CD4-positive, alpha-beta T cell treated with Interleukin-17A for 4 hours (primary cell): Measurements from ENCODE around the gene GLS2.
"Not testable (repeated sequence)": the region's sequence is repeated elsewhere in the genome, so short reads cannot be mapped to it uniquely, and the experiment has no call there.

Source experiments
- DNase-seq: peaks from one replicate; pipeline ENCODE4 v3.0.0-alpha.2; 2020; ENCODE audit warnings: mixed read lengths

GLS2 gene

GRCh38 chr12:56488041-56488955, at the start of gene GLS2:
TSS of gene GLS2 (minus strand) at chr12:56488161. CDS start at chr12:56488118, 43 bp downstream.
- DNase-seq: peak; percentile 84

- no peak for DNase-seq
Observed at GRCh38 chr12:56537546-56537945, 49.6 kb upstream of the GLS2 start.

- no peak for DNase-seq
Observed at GRCh38 chr12:56530390-56531055, 42.6 kb upstream of the GLS2 start.

GRCh38 chr12:56529656-56530055, 41.7 kb upstream of the GLS2 start:
- DNase-seq: no peak

GRCh38 chr12:56528846-56529245, 40.9 kb upstream of the GLS2 start:
- DNase-seq: no peak

- DNase-seq: no peak
Observed at GRCh38 chr12:56522411-56523193, 34.6 kb upstream of the GLS2 start.

GRCh38 chr12:56521590-56522371, 33.8 kb upstream of the GLS2 start, which contains the start of gene RBMS2:
TSS of gene RBMS2 (plus strand) at chr12:56521820. CDS start at chr12:56522024, 204 bp downstream.
- peak; percentile 54 for DNase-seq

- no peak for DNase-seq
Observed at GRCh38 chr12:56521209-56521589, 33.2 kb upstream of the GLS2 start.

- no peak for DNase-seq
Observed at GRCh38 chr12:56520506-56520905, 32.5 kb upstream of the GLS2 start.

- DNase-seq: no peak
Observed at GRCh38 chr12:56520048-56520447, 32.1 kb upstream of the GLS2 start.

- DNase-seq: no peak
Observed at GRCh38 chr12:56518570-56518969, 30.6 kb upstream of the GLS2 start.

GRCh38 chr12:56517854-56518253, 29.9 kb upstream of the GLS2 start:
- no peak for DNase-seq

- not testable (repeated sequence) for DNase-seq
Observed at GRCh38 chr12:56514014-56514318, 26.0 kb upstream of the GLS2 start.

GRCh38 chr12:56510786-56511185, 22.8 kb upstream of the GLS2 start:
- no peak for DNase-seq

GRCh38 chr12:56499879-56500278, 11.9 kb upstream of the GLS2 start:
- not testable (repeated sequence) for DNase-seq

GRCh38 chr12:56499452-56499851, 11.5 kb upstream of the GLS2 start:
- DNase-seq: not testable (repeated sequence)

GRCh38 chr12:56498126-56498902, 10.4 kb upstream of the GLS2 start:
- DNase-seq: not testable (repeated sequence)

GRCh38 chr12:56496704-56497103, 8.7 kb upstream of the GLS2 start:
- DNase-seq: peak; percentile 60

GRCh38 chr12:56494481-56494880, 6.5 kb upstream of the GLS2 start:
- not testable (repeated sequence) for DNase-seq

GRCh38 chr12:56494106-56494415, 6.1 kb upstream of the GLS2 start:
- DNase-seq: not testable (repeated sequence)

GRCh38 chr12:56493409-56494105, 5.6 kb upstream of the GLS2 start:
- not testable (repeated sequence) for DNase-seq
